Peyer's patch (tissue), 4 donors: Measurements from ENCODE around the gene AMER2.

Source experiments
- CTCF ChIP-seq, 6 experiments: fragments of 450-650 bp in 4 of 6; fragments of 200-600 bp in 2 of 6; sonication (generic) in 1 of 6; IDR thresholded peaks; one replicate each; pipeline ENCODE4 v1.5.1; 2017 to 2019; ENCODE audit warnings: antibody characterized with exemption in 6 of 6, mild to moderate bottlenecking in 3 of 6, moderate library complexity in 1 of 6
- POLR2A ChIP-seq, 2 donors: fragments of 450-650 bp; IDR thresholded peaks; one replicate each; pipeline ENCODE4 v1.5.1; 2017; ENCODE audit warnings: antibody characterized with exemption in 2 of 2, mild to moderate bottlenecking in 2 of 2, moderate library complexity in 2 of 2

- TF ChIP-seq CTCF (IDR thresholded peaks at IDR 0.05), result no peak
- TF ChIP-seq POLR2A (IDR thresholded peaks at IDR 0.05), result no peak
Observed at GRCh38 chr13:25168790-25169189, 3.3 kb downstream of the AMER2 start.
